Right hindlimb (tissue), 1 donor: ENCODE data around the gene SYCE3.
"Not testable (repeated sequence)": the region's sequence is repeated elsewhere in the genome, so short reads cannot be mapped to it uniquely, and the experiment has no call there.

Source experiments
- DNase-seq: peaks from one replicate; pipeline ENCODE4 v3.0.0-alpha.2; 2018

Gene SYCE3

GRCh38 chr22:50562523-50563412 lies at the start of gene SYCE3:
TSS of gene SYCE3 (minus strand) at chr22:50562919. CDS start at chr22:50556405, 6,514 bp downstream.
- DNase-seq: peak; percentile 94

- DNase-seq: no peak
Observed at GRCh38 chr22:50612168-50612527, 49.4 kb upstream of the SYCE3 start.

GRCh38 chr22:50611341-50612060 lies 48.8 kb upstream of the SYCE3 start:
- no peak for DNase-seq

- DNase-seq: no peak
Observed at GRCh38 chr22:50610581-50610980, 47.9 kb upstream of the SYCE3 start.

- no peak for DNase-seq
Observed at GRCh38 chr22:50610041-50610451, 47.3 kb upstream of the SYCE3 start.

- DNase-seq: no peak
Observed at GRCh38 chr22:50609599-50609998, 46.9 kb upstream of the SYCE3 start.

GRCh38 chr22:50608996-50609395 lies 46.3 kb upstream of the SYCE3 start:
- DNase-seq: no peak

GRCh38 chr22:50608058-50608840 lies 45.5 kb upstream of the SYCE3 start:
- DNase-seq: not testable (repeated sequence)

GRCh38 chr22:50607659-50608020 lies 44.9 kb upstream of the SYCE3 start:
- no peak for DNase-seq

- no peak for DNase-seq
Observed at GRCh38 chr22:50606946-50607658, 44.4 kb upstream of the SYCE3 start.

- DNase-seq: no peak
Observed at GRCh38 chr22:50606165-50606945, 43.6 kb upstream of the SYCE3 start.

GRCh38 chr22:50605613-50606074 lies 42.9 kb upstream of the SYCE3 start:
- no peak for DNase-seq

- DNase-seq: no peak
Observed at GRCh38 chr22:50605002-50605612, 42.4 kb upstream of the SYCE3 start.

GRCh38 chr22:50604256-50605001 lies 41.7 kb upstream of the SYCE3 start:
- DNase-seq: no peak

GRCh38 chr22:50603511-50604255 lies 41.0 kb upstream of the SYCE3 start:
- DNase-seq: no peak

- DNase-seq: no peak
Observed at GRCh38 chr22:50602338-50602700, 39.6 kb upstream of the SYCE3 start.

GRCh38 chr22:50601669-50602337 lies 39.1 kb upstream of the SYCE3 start:
- no peak for DNase-seq

- no peak for DNase-seq
Observed at GRCh38 chr22:50600967-50601668, 38.4 kb upstream of the SYCE3 start.

- no peak for DNase-seq
Observed at GRCh38 chr22:50600538-50600937, 37.8 kb upstream of the SYCE3 start, which contains the start of gene MAPK8IP2. TSS of gene MAPK8IP2 (plus strand) at chr22:50600793. CDS start at chr22:50600819, 26 bp downstream.
